AG04450 (cell line): ENCODE measurements around the gene BIN1. TPM values are rescaled to one million over a fixed set of nuclear protein-coding genes. Genes with fewer than 3 reads are reported as not detected.

Experiments
- CTCF ChIA-PET: fragments of 300-600, 350-600 bp; formaldehyde crosslinking; extraction: SDS; loops from one replicate; lab custom pipeline; 2022; ENCODE audit warnings: antibody characterized with exemption, inconsistent platforms; lab: Charles Lee
- POLR2A ChIA-PET: fragments of 350-600 bp; formaldehyde crosslinking; extraction: SDS; loops from one replicate; lab custom pipeline; 2021; ENCODE audit warnings: antibody characterized with exemption, inconsistent platforms; lab: Yijun Ruan, JAX
- DNase-seq: peaks from one replicate; pipeline ENCODE4 v3.0.0-alpha.2; 2011; ENCODE audit warnings: low read depth, low spot score
- H3K27ac ChIP-seq: one replicate; pipeline ENCODE4 v1.5.1; 2012; ENCODE audit warnings: low read depth, low read length, control low read depth
- H3K27me3 ChIP-seq: one replicate; pipeline ENCODE4 v1.6.0; 2012; ENCODE audit warnings: low read length; ENCODE audit not compliant: control insufficient read depth, insufficient read depth
- H3K4me3 ChIP-seq: 2 replicates; pipeline ENCODE4 v1.5.1; 2011; ENCODE audit warnings: mild to moderate bottlenecking, low read depth, low read length, control low read depth
- H3K9me3 ChIP-seq: 2 replicates; pipeline ENCODE4 v1.5.1; 2012; ENCODE audit warnings: low read length; ENCODE audit not compliant: control insufficient read depth, insufficient read depth
- CTCF ChIP-seq: IDR thresholded peaks from 2 replicates; pipeline ENCODE4 v1.5.1; 2011; ENCODE audit warnings: low read depth, low read length, control low read depth, inconsistent platforms
- polyA minus RNA-seq: library from RNA; depleted of rRNA, polyadenylated mRNA; stranded (reverse); fragments of >200 nt; gene quantifications from 2 replicates; pipeline ENCODE4 v1.2.3, GENCODE V29; 2011; rRNA and poly(A)+ RNA removed
- polyA plus RNA-seq: library from polyadenylated mRNA; depleted of rRNA; stranded (reverse); fragments of >200 nt; gene quantifications from 2 replicates; pipeline ENCODE4 v1.2.3, GENCODE V29; 2011; rRNA removed

BIN1 gene, protein sequence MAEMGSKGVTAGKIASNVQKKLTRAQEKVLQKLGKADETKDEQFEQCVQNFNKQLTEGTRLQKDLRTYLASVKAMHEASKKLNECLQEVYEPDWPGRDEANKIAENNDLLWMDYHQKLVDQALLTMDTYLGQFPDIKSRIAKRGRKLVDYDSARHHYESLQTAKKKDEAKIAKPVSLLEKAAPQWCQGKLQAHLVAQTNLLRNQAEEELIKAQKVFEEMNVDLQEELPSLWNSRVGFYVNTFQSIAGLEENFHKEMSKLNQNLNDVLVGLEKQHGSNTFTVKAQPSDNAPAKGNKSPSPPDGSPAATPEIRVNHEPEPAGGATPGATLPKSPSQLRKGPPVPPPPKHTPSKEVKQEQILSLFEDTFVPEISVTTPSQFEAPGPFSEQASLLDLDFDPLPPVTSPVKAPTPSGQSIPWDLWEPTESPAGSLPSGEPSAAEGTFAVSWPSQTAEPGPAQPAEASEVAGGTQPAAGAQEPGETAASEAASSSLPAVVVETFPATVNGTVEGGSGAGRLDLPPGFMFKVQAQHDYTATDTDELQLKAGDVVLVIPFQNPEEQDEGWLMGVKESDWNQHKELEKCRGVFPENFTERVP
- polyA plus RNA-seq = 32.4 and 35.7 TPM in 2 replicates
- 33.1 and 43.8 TPM in 2 replicates for polyA minus RNA-seq

DNA sequence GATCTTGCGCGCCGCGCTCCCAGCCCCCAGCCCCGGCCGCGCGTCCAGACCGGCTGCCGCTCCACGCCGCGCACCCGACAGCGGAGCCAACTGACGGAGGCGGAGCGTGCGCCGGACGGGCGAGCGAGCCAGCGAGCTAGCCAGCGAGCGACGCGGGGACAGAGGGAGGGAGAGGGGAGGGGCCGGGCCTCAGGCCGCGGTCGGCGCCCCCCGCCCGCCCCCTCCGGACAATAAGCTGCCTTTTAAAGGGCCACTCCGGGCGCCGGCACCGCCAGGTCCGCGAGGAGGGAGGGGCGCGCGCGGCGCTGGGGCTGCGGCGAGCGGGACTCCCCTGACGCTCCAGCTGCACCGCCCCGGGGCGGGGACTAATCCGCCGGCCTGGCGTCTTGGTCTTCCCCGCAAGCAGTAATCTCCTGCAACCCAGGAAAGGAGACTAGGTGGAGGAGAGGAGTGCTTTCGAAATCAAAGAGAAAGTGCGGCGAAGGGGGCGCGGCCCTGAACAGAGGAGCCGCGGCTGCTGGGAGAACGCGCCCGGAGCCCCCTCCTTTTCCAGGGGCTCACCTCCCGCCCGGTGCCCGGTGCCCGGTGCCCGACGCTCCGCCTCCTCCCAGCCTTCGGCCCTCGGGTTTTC, at the start of gene BIN1:
Gene BIN1 (minus strand): TSS at position 164 of the 631 bp plus-strand sequence. CDS start 211 bp downstream, outside the sequence.
- TF ChIP-seq CTCF = no peak
- peak within 1 kb of the TSS; percentile 68 for H3K27ac ChIP-seq
- peak; percentile 74 for DNase-seq
- ChIA-PET POLR2A (interaction anchor here (0.6 to 2.2 kb wide), 5 partner anchors 20 to 777 kb away, joined by 3 to 12 read pairs (median 4); partner anchors contain the start of gene ERCC3), CTCF (no interaction called here)
- no peaks in the 10 kb centered on the region; the same call in 1 of the 2 replicates for H3K9me3 ChIP-seq
- peaks cover 6% of the 10 kb centered on the region for H3K27me3 ChIP-seq
- peak within 1 kb of the TSS; percentile 77 for H3K4me3 ChIP-seq

DNA sequence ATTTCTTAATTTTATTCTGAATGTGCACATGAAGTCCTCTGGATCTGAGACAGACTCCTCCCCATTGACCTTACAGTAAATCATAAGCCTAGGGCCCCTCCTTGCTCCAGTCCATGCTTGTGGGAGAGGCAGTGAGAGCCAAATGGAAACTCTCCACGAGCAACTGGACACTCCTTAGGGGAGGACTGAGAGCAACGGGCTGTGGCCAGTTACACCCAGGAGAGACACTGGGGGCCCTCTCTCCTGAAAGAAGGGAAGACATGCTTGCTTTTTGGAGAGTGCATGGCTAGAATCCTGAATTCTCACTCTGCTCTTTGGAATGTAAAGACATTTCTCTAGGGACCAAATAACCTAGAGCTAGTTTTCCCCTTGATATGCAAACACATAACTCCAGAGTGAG, 49.0 kb upstream of the BIN1 start:
- ChIA-PET POLR2A (no interaction called here), CTCF (no interaction called here)
- Histone ChIP-seq H3K27me3 (no peaks in the 10 kb centered on the region), H3K9me3 (peaks cover 3% of the 10 kb centered on the region; the same call in 1 of the 2 replicates), H3K4me3 (no peak overlapping the region), H3K27ac (no peak overlapping the region)
- no peak for TF ChIP-seq CTCF
- no peak for DNase-seq

DNA sequence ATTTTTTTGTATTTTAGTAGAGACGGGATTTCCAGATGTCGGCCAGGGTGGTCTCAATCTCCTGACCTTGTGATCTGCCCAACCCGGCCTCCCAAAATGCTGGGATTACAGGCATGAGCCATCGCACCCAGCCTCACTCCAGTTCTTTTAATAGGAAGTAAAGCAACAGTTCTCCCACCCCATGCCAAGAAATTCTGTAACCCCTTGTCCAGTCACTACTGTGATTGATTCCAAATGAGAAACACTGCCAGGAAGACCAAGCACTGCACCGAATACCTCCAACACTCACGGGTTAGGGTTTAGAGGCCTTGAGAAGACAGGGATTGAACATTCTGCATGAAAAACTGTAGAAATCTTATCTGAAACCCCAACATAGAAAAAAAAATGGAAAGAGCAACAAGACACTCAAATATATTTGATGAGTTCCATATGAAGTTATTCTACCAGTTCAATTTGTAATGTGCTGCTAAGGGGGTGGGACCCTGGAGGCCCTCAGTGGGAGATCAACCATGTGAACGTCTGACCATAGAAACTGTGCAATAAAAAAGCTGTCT, 48.2 kb upstream of the BIN1 start:
- ChIA-PET POLR2A (no interaction called here), CTCF (no interaction called here)
- peaks cover 8% of the 10 kb centered on the region; the same call in 1 of the 2 replicates for H3K9me3 ChIP-seq
- no peak overlapping the region for H3K4me3 ChIP-seq
- no peak overlapping the region for H3K27ac ChIP-seq
- DNase-seq = no peak
- no peak for TF ChIP-seq CTCF
- no peaks in the 10 kb centered on the region for H3K27me3 ChIP-seq

DNA sequence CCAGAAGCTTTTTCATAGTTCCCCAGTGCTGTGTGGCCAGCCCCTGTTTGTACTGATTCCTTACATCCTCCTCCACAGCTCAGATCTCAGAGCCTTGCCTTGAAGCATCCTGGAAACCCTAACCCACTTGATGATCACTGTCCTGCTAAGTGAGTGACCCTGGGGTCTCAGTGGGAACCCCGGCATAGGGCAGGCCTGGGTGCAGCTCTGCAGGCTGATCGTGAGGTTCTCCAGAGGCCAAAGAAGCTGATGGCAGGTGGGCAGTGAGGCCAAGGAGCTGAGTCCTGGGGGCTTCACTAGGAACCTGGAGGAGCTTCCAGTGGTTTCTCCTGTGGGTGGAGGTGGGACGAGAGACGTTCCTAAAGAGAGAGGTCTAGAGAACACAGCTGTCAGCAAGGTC, 47.4 kb upstream of the BIN1 start:
- Histone ChIP-seq H3K27me3 (no peaks in the 10 kb centered on the region), H3K9me3 (peaks cover 10% of the 10 kb centered on the region; the same call in 1 of the 2 replicates), H3K27ac (peak overlapping the region; percentile 39), H3K4me3 (no peak overlapping the region)
- no peak for DNase-seq
- no peak for TF ChIP-seq CTCF
- POLR2A ChIA-PET = no interaction called here
- CTCF ChIA-PET = interaction anchor here (1.1 kb wide), 1 partner anchor 325 kb away, joined by 4 read pairs; no protein-coding TSS in a partner anchor
